ENCODE measurements around the gene PRELID1.
A peak's percentile ranks its signal among the peaks of the same experiment; 100 is the strongest.
"Not testable (repeated sequence)": the region's sequence is repeated elsewhere in the genome, so short reads cannot be mapped to it uniquely, and the experiment has no call there.

Gene PRELID1

DNA sequence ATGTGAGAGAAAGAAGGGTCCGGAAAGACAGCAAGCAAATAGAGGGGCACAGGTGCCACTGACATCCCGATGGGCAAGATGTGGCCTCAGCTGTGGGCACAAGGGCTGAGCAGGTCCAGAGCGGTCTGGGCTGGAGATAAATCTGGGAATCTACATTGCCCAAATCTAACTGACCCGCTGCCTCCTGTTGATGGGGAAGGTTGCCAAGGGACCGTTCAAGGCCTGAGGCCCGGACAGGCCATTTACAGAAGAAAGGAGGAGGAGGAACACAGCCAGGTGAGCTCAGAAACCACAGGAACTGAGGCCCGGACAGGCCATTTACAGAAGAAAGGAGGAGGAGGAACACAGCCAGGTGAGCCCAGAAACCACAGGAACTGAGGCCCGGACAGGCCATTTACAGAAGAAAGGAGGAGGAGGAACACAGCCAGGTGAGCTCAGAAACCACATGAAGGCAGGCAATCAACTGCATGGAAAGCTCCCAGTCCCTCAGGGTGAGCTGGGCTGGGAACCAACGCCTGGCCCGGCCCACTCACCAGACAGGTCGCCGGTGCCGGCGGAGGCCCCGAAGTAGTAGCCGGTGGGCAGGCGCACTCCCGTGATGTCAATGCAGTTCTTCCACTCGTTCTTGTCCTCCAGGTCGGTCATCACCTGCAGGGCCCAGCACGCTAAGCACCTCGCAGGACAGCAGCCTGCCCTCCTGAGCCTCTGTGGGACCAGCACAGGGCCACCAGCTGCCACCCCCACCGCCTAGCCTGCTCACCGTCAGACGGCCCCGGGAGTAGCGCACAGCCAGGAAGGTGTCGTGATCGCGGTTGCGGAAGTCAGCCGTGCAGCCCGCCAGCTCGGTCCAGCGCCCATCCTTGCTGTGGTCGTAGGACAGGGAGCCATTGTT lies 33.2 kb downstream of the PRELID1 start:
- no peak for DNase-seq

DNA sequence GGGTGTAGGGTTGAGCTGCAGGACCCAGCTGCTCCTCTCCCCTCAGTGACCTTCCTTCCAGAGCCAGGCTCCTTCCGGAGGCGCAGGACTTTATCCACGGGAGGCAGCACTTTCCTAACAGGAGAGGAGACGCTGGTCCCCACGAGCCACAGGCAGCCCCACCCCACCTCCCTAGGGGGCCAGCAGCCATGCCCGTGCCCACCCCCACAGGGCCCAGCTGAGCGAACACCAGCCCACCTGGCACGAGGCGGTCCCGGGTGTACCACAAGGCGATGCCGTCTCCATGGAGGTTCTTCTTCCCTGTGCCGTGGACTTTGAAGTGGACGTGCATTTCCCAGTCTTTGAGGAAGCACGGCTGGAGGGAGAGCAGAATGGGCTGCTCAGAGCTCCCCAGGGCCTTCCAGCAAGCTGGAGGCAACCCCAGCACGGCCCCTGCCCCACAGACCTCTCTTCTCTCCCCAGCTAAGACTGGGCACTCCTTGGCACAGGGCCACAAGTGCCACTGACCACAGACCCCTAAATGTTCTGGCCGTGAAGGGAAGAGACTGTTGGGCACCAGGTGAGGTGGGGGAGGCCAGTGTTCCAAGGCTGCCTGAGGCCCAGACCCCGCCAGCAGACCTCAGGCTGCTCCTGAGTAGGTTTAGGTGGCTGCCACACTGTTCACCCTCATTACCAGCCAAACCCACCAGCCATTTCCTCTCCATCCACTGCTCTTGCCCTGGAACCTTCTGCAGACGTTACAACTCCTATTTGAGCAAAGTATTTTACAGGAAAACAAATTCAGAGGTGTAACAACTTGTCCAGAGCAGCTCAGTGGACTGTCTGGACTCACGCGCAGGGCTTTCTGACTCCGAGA lies 34.9 kb downstream of the PRELID1 start:
- no peak for DNase-seq

DNA sequence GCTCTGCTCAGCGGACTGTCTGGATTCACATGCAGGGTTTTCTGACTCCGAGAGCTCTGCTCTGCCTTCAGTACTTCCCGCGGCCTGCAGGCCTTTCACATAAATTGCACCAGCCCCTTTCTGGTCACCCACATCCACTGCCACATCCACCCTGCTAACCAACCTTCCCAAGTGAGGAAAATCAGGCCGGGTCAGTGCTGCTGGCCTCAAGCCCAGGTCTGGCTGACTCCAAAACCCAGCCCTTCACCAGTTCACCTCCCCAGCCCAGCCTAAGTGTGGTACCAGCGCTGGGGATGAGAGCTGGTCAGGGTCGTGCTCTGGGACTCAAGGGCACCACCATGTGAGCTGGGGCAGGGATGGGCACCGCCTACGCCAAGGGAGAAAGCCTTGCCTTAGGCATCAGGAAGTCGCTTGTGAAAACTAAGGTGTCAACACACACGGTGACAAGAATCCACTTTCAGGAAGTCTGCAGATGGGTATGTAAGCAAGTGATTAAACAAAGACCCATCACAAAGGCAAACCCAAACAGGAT lies 35.6 kb downstream of the PRELID1 start:
- no peak for DNase-seq

DNA sequence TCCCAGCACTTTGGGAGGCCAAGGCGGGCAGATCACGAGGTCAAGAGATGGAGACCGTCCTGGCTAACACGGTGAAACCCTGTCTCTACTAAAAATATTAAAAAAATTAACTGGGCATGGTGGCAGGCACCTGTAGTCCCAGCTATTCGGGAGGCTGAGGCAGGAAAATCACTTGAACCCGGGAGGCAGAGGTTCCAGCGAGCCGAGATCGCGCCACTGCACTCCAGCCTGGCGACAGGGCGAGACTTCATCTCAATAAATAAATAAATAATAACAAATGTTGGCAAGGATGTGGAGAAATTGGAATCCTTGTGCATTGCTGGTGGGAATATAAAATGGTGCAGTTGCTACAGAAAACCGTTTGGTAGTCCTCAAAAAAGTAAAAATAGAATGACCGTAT lies 39.4 kb downstream of the PRELID1 start:
- not testable (repeated sequence) for DNase-seq

DNA sequence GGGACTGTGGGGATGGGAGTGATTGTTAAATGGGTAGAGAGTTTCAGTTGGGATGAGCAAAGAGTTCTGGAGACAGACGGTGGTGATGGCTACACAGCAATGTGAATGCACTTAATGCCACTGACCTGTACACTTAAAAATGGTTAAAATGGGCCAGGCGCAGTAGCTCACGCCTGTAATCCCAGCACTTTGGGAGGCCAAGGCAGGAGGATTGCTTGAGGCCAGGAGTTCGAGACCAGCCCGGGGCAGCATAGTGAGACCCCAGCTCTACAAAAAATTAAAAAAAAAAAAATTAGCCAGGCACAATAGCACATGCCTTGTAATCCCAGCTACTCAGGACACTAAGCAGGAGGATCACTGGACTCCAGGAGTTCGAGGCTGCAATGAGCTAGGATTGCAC lies 40.2 kb downstream of the PRELID1 start:
- no peak for DNase-seq

DNA sequence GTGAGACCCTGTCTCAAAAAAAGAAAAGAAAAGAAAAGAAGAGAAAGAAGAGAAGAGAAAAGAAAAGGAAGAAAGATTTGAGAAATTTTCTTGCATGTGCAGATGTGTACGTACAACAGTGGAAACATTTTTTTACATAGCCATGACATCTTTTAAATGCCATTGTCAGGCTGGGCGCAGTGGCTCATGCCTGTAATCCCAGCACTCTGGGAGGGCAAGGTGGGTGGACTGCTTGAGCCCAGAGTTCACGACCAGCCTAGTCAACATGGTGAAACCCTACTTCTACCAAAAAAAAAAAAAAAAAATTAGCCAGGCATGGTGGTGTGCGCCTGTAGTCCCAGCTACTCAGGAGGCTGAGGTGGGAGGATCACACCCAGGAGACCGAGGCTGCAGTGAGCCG lies 41.3 kb downstream of the PRELID1 start:
- DNase-seq, result no peak

DNA sequence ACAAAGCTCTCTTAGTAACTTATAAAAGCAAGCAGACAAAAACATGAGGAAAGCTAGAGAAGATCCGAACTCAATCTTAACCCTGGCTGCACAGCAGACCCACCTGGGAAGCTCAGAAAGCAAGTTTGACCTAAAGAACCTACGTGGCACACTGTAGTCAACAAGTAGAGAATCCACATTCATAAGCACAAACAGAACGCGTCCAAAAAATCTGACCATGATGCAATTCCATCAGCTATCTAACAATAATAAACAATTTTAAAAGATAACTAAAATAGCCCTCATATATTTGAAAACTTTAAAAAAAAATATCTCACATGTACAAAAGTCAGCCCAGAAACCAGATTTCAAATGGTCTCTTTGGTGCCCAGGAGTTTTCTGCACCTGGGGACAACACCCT lies 43.2 kb downstream of the PRELID1 start:
- no peak for DNase-seq

DNA sequence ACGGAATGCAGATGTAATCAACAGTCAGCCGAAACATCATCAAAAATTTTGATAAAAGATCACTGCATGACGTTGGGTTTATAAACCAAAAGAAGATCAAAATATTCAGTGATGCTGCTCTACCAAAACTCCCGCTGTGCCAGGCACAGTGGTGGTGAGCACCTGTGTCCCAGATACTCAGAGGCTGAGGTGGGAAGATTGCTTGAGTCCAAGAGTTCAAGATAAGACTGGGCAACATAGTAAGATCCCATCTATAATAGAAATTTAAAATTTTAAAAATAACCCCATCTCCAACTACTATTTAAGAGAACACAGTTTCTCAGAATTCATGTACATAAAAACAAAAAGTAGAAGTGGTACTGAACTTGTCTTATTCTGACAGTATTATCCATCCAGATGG lies 44.1 kb downstream of the PRELID1 start:
- DNase-seq, result no peak

DNA sequence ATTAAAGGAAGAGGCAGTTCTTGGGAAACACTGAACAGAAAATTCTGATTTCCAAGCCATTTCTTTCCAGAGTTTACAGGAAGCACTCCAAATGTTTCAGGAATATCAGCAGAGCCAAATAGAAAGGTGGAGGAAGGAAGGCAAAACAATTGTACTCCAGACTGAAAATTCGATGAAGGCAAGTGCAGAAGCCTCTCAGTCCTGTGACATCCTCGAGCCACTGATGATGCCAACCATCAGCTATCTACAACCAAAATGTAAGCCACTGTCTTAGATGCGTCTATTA lies 45.7 kb downstream of the PRELID1 start:
- no peak for DNase-seq

DNA sequence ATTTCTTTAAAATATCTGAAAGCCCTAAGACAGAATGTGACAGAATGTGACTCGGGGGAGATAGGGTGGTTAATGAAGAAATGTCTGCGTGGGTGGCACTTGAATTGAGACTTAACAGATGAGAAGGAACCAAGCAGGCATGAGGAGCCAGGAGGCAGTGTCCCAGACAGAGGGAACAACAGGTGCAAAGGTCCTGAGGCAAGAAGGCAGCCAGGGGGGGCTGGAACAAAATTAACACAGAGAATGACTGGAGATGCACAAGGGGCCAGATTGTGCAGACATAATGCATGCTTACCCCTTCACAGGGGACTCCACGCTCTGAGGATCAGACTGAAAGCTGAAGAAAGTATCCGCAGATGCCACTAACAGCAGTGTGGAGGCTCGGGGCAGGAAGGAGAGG lies 46.2 kb downstream of the PRELID1 start:
- DNase-seq, result no peak

DNA sequence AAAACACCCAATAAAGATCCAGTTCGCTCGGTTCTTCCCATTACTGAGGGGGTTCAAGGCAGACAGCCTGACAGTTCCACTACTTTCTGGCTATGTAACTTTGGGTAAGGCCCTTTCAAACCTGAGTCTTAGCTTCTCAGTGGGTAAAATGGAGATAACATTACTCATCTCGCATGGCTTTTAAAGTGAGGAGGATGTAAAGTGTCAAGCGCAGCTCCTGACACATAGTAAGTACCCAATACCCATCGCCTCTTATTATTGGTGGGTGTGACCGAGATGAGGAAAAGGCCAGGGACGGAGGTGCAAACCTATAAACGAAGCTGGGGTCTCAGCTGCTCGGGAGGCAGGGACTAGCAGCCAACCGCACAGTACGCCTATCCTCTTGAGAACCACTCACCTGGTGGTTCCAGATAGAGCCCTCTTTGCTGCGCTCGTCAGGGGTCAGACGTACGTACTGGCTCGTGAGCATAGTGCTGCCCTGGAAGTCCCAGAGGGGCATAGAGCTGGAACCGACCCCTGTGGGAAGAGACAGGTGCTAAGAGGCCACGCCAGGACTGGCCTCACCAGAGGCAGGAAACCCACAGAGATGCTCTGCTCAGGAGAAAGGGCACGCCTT lies 47.3 kb downstream of the PRELID1 start:
- no peak for DNase-seq

DNA sequence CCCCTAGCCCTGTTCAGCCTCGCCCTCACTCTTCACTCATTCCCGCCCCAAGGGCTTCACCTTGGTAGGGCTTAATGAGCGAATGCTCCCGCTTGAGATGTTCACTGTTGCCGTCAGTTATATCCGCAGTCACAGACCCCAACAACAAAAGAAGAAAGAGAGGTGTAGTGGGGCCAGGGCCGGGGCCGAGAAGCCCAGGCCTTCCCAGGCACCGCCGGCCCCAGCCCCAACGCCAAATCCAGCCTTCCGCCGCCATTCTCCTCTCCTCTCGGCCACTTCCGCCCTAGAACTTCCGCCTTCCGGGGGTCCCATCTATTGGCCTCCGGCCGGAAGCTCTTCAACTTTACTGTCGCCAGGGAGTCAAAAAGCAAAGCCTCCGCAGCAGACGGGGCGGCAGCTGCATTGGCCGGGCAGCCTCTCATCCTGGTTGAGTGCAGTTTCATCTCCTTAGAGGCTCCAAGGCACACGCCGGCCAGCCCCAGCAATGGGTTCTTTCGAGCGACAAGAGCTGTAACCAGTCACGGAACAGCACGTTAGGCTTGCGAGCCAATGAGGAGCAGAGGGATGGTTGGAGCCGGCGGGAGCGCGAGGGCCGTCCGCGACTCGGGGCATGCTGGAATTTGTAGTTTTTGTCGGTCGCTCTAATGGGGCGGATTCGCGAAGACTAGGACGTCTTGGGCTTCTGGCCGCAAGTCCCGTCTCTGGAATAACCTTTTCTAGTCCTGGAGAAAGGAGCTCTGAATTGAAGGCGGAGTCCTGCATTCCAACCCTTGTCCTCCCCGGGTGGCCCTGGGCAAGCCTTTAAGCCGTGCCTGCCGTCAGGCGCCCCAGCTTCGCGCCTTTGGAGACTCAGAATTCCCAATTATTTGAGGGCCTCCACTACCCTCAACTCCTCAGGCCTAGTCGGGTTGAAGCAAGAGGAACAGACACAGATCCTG lies 48.1 kb downstream of the PRELID1 start, which contains the start of gene LMAN2:
LMAN2 (minus strand) TSS at position 277 of the 938 bp plus-strand sequence; CDS start at position 256, 21 bp downstream.
- peak; percentile 95 for DNase-seq

DNA sequence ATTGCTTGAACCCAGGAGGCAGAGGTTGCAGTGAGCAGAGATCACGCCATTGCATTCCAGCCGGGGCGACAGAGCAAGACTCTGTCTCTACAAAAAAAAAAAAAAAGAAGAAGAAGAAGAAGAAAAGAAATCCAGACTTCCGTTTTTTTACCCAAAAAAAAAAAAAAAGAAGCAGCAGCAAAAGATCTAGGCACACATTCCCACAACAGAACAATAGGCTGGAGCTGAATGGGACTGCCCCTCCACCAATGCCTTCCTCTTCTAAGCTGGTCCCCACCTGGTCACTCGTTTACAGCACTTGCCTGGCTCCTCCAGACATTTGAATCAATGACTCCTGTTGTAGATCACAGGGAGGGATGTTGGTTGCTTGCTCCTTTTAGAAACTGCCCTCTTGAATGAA lies 49.5 kb downstream of the PRELID1 start:
- DNase-seq, result no peak

DNA sequence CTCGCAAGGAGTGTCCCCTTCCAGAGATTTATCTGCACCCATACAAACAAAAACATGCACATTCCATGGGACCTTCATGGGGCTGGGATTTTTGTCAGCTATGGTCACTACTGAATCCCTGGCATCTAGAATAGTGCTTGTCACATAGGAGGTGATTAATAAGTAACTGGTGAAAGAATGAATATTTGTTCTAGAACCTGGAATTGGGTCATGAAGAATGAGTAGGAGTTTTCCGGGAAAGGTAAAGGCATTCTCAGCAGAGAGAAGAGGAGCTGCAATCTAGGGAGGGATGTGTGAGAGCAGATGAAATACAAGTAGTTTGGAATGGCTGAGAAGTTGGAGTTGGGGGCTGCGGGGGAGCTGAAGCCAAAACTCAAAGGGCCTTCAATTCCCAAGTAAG lies 50.7 kb downstream of the PRELID1 start:
- DNase-seq, result no peak

DNA sequence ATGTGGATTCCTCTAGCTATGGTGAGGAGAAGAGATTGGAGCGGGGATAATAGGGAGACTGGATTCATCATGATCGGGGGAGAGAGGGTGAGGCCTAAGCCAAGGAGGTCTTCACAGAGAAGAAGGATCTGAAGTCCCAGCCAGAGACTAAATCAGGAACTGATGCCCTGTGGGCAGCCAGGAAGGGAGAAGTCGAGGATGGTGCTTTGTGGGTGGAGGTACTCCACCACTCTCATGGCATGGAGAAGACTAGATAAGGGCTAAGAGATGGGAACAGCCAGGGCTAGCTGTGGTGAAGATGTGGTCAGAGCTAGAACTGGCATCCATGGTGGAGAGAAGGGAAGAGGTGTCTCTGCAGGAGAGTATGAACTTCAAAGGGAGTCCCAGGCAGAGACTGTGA lies 51.1 kb downstream of the PRELID1 start:
- DNase-seq, result no peak

DNA sequence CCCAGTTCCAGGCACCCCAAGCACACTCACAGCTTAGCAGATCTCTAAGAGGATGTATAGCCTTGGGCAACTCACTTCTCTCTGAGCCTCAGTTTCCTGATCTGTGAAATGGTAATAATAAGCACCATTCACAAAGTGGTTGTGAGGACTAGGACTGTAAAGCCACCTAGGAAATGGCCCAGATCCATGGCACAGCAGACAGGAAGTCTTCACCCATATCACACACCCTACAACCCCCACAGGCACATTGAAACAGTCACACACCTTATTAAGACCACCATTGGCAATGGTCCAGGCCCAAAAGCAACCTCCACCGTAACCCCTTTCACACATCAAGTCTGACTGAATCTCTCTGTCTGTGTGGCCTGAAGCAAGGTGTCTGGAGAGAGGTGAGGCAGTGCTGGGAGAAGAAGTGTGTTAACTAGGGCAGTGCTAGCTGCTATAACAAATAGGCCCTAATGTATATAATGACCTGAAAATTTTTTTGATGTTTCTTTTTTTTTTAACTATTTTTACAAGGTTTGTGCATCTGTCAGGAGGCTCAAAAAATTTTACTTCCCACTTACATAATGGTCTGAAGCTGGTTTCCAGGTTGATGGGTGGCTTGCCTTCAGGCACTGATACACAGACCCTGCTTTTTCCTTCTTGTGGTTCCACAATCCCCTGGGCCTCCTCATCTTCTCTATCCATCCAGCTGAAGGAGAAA lies 51.7 kb downstream of the PRELID1 start:
- no peak for DNase-seq

DNA sequence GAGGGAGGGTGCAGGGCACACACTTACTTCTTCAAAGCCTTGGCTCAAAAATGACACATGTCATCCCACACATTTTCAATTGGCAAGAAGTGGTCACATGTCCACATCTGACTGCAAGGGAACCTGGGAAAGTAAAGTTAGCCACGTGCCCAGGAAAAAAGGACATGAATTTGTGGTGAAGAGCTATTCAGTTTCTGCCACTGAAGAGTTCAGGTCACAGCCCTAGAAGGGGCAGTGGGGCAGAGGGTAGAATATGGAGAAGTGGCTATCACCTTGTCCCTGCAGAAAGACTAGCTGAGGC lies 52.2 kb downstream of the PRELID1 start:
- DNase-seq, result no peak

Measured in CD4-positive, alpha-beta T cell treated with Interleukin-10 for 1 hour (primary cell).